Nephron progenitor cell (in vitro differentiated cells): ENCODE results near the gene MISP.

Experiments used
- DNase-seq: peaks from one replicate; pipeline ENCODE4 v3.0.0; 2021
- H3K27ac Mint-ChIP-seq: 2 replicates; pipeline ENCODE4 v1.8.0; 2021; ENCODE audit warnings: mild to moderate bottlenecking, moderate library complexity, mixed read lengths
- H3K27me3 Mint-ChIP-seq: 2 replicates; pipeline ENCODE4 v1.8.0; 2021; ENCODE audit warnings: mild to moderate bottlenecking, low read depth, mixed read lengths; ENCODE audit not compliant: poor library complexity
- H3K36me3 Mint-ChIP-seq: 2 replicates; pipeline ENCODE4 v1.8.0; 2021; ENCODE audit warnings: low read depth, mixed read lengths
- H3K4me1 Mint-ChIP-seq: 2 replicates; pipeline ENCODE4 v1.8.0; 2021; ENCODE audit warnings: mixed read lengths
- H3K4me3 Mint-ChIP-seq: 2 replicates; pipeline ENCODE4 v1.8.0; 2021; ENCODE audit warnings: mild to moderate bottlenecking, moderate library complexity, mixed read lengths
- H3K9me3 Mint-ChIP-seq: 2 replicates; pipeline ENCODE4 v1.8.0; 2021; ENCODE audit warnings: mild to moderate bottlenecking, moderate library complexity, mixed read lengths
- TF ChIP-seq, protein P1 (sequence below): fragments of 200-600 bp; sonication (generic); IDR thresholded peaks from 2 replicates; pipeline ENCODE4 v1.5.0; 2021; ENCODE audit warnings: antibody characterized with exemption

The MISP gene

DNA sequence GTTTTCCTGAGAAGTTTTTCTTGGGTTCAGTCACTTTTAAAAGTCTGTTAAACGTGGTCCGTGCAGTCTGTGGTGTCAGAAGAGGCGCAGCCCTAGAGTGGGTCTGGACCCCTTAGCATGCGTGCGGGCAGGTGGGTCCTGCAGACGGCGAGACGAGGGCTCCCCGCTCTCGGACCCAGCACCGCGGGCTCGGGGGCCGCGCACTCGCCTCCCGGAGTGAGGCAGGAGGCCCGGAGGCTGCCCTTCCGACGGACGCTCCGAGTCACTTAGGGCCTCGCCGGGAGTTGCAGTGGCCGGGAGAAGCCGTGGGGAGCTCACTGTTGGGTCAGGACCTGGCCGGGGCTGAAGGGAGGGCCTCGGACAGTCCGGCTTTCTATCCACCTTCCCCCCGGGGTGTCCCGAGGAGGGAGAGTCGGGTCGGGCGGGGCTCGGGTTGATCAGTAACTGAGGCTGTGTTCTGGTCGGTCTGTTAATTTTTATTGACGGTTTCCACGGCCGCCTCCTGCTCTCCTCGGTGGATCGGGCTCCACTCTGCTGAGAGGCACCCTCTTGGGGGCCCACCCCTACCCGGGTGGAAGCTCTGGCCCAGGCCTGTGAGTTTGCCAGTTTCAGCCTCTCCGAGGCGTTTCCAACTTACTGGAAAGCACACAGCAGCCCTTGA lies 47.6 kb downstream of the MISP start:
- Mint-ChIP-seq H3K9me3 (no peaks in the 10 kb centered on the region), H3K27me3 (no peaks in the 10 kb centered on the region), H3K4me1 (peaks cover 56% of the 10 kb centered on the region), H3K27ac (peak overlapping the region; percentile 98), H3K36me3 (peaks cover 17% of the 10 kb centered on the region), H3K4me3 (peak overlapping the region; percentile 96)
- TF ChIP-seq, protein P1, sequence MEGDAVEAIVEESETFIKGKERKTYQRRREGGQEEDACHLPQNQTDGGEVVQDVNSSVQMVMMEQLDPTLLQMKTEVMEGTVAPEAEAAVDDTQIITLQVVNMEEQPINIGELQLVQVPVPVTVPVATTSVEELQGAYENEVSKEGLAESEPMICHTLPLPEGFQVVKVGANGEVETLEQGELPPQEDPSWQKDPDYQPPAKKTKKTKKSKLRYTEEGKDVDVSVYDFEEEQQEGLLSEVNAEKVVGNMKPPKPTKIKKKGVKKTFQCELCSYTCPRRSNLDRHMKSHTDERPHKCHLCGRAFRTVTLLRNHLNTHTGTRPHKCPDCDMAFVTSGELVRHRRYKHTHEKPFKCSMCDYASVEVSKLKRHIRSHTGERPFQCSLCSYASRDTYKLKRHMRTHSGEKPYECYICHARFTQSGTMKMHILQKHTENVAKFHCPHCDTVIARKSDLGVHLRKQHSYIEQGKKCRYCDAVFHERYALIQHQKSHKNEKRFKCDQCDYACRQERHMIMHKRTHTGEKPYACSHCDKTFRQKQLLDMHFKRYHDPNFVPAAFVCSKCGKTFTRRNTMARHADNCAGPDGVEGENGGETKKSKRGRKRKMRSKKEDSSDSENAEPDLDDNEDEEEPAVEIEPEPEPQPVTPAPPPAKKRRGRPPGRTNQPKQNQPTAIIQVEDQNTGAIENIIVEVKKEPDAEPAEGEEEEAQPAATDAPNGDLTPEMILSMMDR: no peak
- DNase-seq: no peak

DNA sequence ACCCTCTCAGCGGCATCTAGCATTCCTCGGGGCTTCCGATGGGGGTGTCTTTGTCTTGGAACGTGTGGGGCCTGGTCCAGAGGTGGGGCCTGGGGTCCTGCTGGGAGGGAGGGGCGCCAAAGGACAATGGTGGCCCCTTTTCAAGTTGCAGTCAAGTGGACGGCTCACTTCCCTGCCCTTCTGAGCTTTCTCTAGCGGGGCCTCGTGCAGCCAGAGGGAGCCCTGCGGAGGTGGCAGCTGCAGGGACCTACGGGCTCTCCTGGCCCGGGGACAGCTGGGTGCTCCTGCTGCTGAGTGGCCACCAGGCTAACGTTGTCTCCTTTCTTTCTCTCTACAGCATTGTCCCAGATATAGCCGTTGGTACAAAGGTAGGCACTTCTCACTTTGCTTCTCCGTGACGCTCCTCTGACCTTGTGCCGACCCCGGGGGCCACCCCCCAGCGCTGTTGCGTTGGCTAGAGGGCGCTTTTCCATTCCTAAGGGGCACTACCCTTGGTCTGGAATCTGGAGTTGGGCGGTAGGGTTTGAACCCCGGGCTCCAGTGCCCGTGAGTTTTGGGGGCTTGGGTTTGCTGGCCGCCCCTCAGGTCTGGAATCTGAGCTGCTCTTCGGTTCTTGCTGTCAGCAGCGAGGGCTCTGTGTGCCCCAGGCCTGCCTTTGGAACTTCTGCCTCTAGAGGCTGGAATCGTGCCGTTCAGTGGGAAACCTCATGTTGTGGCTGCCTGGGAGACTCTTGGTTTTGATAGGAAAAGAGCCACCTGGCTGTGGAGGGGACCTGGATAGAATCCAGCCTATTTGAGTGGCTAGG lies 48.4 kb downstream of the MISP start:
- H3K36me3 Mint-ChIP-seq: peaks cover 22% of the 10 kb centered on the region
- peak; percentile 42 for DNase-seq
- no peaks in the 10 kb centered on the region for H3K27me3 Mint-ChIP-seq
- peak overlapping the region; percentile 96 for H3K4me3 Mint-ChIP-seq
- peak overlapping the region; percentile 98 for H3K27ac Mint-ChIP-seq
- TF ChIP-seq, protein P1: no peak
- H3K9me3 Mint-ChIP-seq: no peaks in the 10 kb centered on the region
- H3K4me1 Mint-ChIP-seq: peaks cover 54% of the 10 kb centered on the region

DNA sequence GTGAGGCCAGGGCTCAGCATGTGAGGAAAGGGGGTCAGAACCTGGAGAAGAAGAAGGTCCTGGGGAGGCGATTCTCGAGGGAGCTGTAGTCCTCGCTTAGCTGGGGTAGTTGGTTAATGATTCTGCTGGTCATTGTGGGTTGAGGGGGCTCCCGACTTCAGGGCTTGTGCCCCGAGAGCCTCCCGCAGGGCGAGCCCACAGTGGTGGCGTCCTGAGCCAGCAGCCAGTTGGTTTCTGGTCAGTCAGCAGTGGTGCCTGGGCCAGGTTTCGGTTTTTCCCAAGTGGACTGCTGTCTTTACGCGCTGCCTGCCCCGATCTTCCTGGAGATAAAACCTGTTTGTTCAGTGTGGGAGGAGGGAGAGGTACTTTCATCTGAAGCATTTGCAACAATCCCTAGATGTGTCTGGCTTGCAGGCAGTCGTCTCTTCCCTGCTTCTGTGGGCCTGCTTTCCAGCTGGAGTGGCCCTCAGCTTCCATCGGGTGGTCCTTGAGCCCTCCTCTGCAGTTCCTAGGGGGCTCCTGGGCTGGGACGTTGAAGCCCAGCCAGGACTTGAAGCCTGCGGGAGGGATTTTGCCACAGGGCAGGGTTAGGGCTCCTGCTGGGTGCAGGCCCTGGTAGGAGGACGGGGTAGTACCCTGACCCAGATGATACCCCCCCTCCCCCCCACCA lies 49.6 kb downstream of the MISP start:
- Mint-ChIP-seq H3K36me3 (peaks cover 27% of the 10 kb centered on the region), H3K27me3 (no peaks in the 10 kb centered on the region), H3K9me3 (no peaks in the 10 kb centered on the region), H3K27ac (peak overlapping the region; percentile 98), H3K4me1 (peaks cover 54% of the 10 kb centered on the region), H3K4me3 (peak overlapping the region; percentile 96)
- TF ChIP-seq, protein P1: no peak
- DNase-seq: no peak

DNA sequence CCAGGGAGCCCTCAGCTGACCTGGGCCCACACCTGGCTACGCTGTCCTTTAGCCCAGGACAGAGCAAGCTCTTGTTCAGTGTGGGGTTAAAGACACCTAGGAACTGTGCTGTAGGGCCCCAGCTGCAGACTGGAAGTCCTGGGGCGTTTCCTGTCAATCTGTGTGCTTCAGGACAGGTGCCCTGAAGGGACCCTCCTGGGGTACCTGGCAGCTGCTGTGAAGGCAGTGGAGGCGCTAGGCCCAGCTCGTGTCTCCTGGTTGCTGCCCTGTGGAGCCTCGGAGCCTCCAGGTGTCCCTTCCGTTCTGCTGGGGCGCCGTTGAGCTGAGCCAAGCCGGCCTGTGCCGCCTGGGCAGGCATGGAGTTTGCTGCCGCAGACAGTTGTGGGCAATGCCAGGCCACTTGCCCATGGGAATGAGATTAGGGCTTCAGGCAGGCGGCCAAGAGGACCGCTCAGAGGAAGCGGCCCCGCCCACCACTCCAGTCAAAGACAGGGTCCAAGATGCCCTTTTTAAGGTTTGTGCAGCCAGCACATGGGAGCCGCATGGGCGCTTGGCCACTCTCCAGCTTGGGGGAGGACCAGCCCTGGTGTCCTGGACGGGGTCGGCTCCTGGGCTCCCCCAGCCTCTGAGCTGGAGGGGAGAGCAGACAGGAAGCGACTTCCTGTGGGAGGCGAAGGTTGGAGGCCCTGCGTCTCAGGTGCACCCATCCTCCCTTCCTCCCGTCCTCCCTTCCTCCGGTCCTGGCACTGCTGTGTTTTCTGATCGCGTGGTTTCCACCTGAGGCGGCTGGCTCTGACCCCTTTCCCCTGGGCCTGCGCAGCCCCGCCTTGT lies 50.3 kb downstream of the MISP start:
- H3K9me3 Mint-ChIP-seq: no peaks in the 10 kb centered on the region
- H3K4me3 Mint-ChIP-seq: peak overlapping the region; percentile 78
- peaks cover 27% of the 10 kb centered on the region for H3K36me3 Mint-ChIP-seq
- no peaks in the 10 kb centered on the region for H3K27me3 Mint-ChIP-seq
- DNase-seq: no peak
- peak overlapping the region; percentile 99 for H3K27ac Mint-ChIP-seq
- H3K4me1 Mint-ChIP-seq: peaks cover 54% of the 10 kb centered on the region
- TF ChIP-seq, protein P1: no peak

DNA sequence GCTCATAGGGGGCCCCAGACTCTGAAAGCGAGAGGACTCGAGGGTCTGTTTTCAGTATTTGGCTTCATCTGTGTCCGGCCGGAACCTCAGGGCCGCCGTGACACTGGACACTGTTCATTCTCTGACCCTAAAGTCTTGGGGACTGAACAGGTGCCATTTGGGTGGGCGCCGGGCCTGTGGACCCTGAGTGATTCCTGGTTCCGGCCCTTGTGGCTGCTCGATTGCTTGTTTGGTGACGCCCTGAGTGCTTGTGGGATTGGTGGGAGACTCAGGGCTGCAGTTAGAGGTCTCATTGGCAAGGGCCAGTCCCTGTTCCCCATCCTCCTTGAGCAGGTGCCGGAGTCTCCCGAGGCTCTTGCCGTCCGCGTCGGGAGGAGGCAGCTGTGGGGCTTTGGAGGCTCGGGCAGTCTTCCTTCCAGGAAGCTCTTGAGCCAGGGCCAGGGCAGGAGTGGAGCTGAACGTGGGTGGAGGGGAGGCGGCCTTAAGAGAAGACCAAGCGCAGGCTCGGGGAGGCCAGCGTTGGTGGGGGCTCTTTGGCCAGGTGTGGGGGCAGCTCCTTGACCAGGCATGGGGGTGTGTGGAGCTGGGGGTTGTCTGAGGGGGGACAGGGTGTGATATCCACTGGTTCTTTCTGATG lies 51.1 kb downstream of the MISP start:
- Mint-ChIP-seq H3K27ac (peak overlapping the region; percentile 99), H3K9me3 (no peaks in the 10 kb centered on the region), H3K36me3 (peaks cover 32% of the 10 kb centered on the region), H3K4me1 (peaks cover 50% of the 10 kb centered on the region), H3K27me3 (no peaks in the 10 kb centered on the region), H3K4me3 (peak overlapping the region; percentile 78)
- DNase-seq: no peak
- TF ChIP-seq, protein P1: no peak
